K562 (cell line): ENCODE data around the gene SH3RF1.
"Not testable (repeated sequence)": the region's sequence is repeated elsewhere in the genome, so short reads cannot be mapped to it uniquely, and the experiment has no call there.

Source experiments
- ARID4B ChIP-seq: sonication (generic); formaldehyde crosslinking; IDR thresholded peaks from 2 replicates; pipeline ENCODE4 v1.8.0; 2022; ENCODE audit warnings: mild to moderate bottlenecking, missing genetic modification reagents
- CEBPB ChIP-seq: fragments of 450-650 bp; IDR thresholded peaks from 2 replicates; pipeline ENCODE4 v1.6.1; 2016; ENCODE audit warnings: missing genetic modification characterization, missing compliant biosample characterization
- CTCF ChIP-seq, 3 experiments: IDR thresholded peaks in 2 of 3; conservative IDR thresholded peaks in 1 of 3; 2 replicates each; pipeline ENCODE4 v1.5.1; 2011 to 2012; ENCODE audit warnings: low read length in 3 of 3, mild to moderate bottlenecking in 3 of 3, control low read depth in 2 of 3, improper control_type of control experiment in 1 of 3, inconsistent platforms in 1 of 3, low read depth in 1 of 3, mixed read lengths in 1 of 3, moderate library complexity in 1 of 3; ENCODE audit not compliant: insufficient read depth in 2 of 3
- DNMT1 ChIP-seq: fragments of 450-650 bp; IDR thresholded peaks from 2 replicates; pipeline ENCODE4 v1.6.1; 2016; ENCODE audit warnings: antibody characterized with exemption, mild to moderate bottlenecking
- EP300 ChIP-seq: IDR thresholded peaks from 2 replicates; pipeline ENCODE4 v1.6.1; 2012; ENCODE audit warnings: low read length, improper control_type of control experiment
- EP400 ChIP-seq: fragments of 450-650 bp; IDR thresholded peaks from 2 replicates; pipeline ENCODE4 v1.6.1; 2017; ENCODE audit warnings: antibody characterized with exemption, mild to moderate bottlenecking, moderate library complexity
- MTA1 ChIP-seq: fragments of 450-650 bp; IDR thresholded peaks from 2 replicates; pipeline ENCODE4 v1.6.1; 2017; ENCODE audit warnings: borderline replicate concordance
- MXI1 ChIP-seq: IDR thresholded peaks from 2 replicates; pipeline ENCODE4 v1.6.1; 2011; ENCODE audit warnings: low read depth, mild to moderate bottlenecking, improper control_type of control experiment, low read length
- PHF8 ChIP-seq: fragments of 200-600 bp; sonication (generic); IDR thresholded peaks from 2 replicates; pipeline ENCODE4 v1.6.1; 2012; ENCODE audit warnings: mixed run types, mild to moderate bottlenecking, inconsistent platforms, low read length, moderate library complexity, borderline replicate concordance
- POU5F1 ChIP-seq: fragments of 150-350 bp; IDR thresholded peaks from 2 replicates; pipeline ENCODE4 v1.6.1; 2014; ENCODE audit warnings: borderline replicate concordance, low read length, low read depth, mild to moderate bottlenecking; ENCODE audit not compliant: partially characterized antibody
- SMC3 ChIP-seq: conservative IDR thresholded peaks from 2 replicates; pipeline ENCODE4 v1.6.1; 2011; ENCODE audit warnings: low read depth, low read length, improper control_type of control experiment; ENCODE audit not compliant: insufficient read depth
- ZBTB33 ChIP-seq: sonication (generic); formaldehyde crosslinking; IDR thresholded peaks from 2 replicates; pipeline ENCODE4 v1.8.1; 2023; ENCODE audit warnings: mild to moderate bottlenecking, missing genetic modification reagents
- ZFP1 ChIP-seq: fragments of 450-650 bp; formaldehyde crosslinking; IDR thresholded peaks from 2 replicates; pipeline ENCODE4 v1.4.0; 2020; ENCODE audit warnings: mild to moderate bottlenecking, mixed read lengths

- not testable (repeated sequence) for TF ChIP-seq EP300; ZFP1 (CRISPR knock-in tag); CEBPB (tag); DNMT1; PHF8; POU5F1; EP400; ARID4B (CRISPR knock-in tag); MTA1; MXI1; SMC3; CTCF (IDR thresholded peaks at IDR 0.05 in 2 of 3, conservative IDR thresholded peaks at IDR 0.05 in 1 of 3; ENCODE audit: insufficient read depth in 2 of 3, low read depth in 1 of 3, low read length in 3 of 3); ZBTB33 (CRISPR knock-in tag)
These were observed 80.8 kb downstream of the SH3RF1 start for GRCh38 chr4:169189968-169190367.
